ENCODE results near the gene GIN1.
"Not testable (repeated sequence)": the region's sequence is repeated elsewhere in the genome, so short reads cannot be mapped to it uniquely, and the experiment has no call there.

Gene GIN1

DNA sequence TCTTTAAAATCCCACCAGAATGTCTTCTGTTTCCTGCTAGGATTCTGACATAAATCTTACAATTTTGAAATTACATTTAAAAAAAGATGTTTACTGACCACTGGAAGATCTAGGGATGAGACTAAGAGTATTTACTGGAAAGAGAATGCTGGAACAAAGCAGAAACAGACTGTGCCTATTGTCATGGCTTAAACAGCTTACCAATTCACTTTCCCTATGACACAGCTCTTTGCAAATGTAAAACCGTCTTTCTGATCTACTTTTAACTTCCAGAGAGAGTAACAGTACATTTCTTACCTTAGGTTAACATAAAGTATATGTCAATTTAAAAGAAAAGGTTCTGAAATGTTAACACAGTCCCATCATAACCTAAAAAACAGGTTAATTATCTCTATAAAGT, 10.7 kb downstream of the GIN1 start:
- DNase-seq (ENCODE audit: low read depth in 2 of 2) = no peak

DNA sequence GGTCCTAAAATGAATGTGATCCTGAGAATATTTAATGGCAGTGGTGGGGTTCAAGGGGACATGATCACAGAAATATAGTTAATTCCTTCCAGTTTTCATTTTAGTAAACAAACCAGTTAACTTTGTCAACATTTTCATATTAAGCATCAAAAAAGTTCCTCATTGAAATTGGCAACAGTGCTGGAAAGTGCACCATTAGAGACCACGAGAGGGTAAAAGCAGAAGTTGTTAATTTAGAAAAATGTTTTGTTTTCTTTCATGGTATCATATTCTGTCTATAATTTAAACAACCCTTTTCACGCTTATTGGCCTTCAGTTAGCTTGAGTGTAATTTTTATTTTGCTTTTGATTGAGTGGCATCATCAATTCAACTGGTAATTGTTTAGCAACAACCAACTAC, 11.9 kb downstream of the GIN1 start:
- DNase-seq (ENCODE audit: low read depth in 2 of 2) = no peak

DNA sequence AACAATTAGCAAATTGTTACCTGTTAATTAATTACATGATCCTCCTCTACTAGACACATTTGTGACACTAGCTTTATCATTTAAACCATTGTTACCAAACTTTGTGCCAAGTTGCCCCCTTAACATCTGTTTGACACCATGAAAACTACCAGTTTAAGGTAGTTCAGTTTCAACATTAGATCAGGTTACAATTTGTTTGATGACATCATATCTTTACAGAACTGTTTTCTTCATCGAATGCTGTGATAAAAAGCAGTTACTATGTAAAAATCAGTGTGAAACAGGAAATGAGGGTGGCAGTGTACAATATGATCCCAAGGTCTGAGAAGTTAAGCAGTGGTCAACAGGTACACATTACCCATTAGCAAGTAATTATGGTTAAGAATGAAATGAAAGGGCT, 17.7 kb downstream of the GIN1 start:
- DNase-seq (ENCODE audit: low read depth in 2 of 2) = no peak

- DNase-seq (ENCODE audit: low read depth in 2 of 2) = no peak
Observed at GRCh38 chr5:103101079-103101750, 18.7 kb downstream of the GIN1 start.

DNA sequence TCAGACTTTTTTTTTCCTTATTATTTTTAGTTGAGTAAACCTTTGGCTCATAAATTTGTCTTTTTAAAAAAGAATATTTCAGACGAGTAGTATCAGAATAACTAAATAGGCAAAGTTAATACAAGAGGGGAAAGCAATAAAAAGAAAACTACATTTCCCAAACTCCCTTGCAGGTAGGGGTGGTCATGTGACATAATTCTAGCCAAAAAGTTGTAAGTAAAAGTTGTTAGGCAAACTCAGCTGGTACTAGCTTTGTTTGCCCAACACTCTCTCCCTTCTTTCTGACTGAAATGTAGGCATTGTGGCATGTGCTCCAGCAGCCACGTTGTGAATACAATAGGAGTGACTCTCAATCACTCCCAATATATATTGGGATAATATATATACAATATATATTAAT, 20.9 kb downstream of the GIN1 start:
- no peak for DNase-seq (ENCODE audit: low read depth in 2 of 2)

- DNase-seq (ENCODE audit: low read depth in 2 of 2) = no peak
Observed at GRCh38 chr5:103094737-103095136, 25.2 kb downstream of the GIN1 start.

DNA sequence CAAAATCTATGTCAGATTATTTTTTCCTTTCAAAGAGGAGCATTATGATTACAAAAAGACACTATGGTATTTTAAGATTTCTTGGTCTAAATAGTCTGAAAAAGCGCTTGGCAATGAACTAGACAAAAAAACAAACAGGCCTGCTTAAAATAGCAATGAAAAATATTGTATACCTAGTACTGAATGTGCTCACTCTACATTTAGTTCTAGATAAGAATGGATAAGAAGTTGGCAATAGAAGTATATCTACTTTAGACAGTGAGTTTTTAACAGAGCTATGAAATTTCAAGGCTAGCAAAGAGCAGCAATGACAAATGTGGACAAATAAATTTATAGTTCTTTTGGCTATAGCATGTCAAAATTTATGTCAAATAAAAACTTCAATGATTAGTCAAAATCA, 26.2 kb downstream of the GIN1 start:
- DNase-seq (ENCODE audit: low read depth in 2 of 2) = no peak

GRCh38 chr5:103092676-103093075, 27.3 kb downstream of the GIN1 start:
- DNase-seq (ENCODE audit: low read depth in 2 of 2) = no peak

- DNase-seq (ENCODE audit: low read depth in 2 of 2) = no peak
Observed at GRCh38 chr5:103090791-103091190, 29.1 kb downstream of the GIN1 start.

GRCh38 chr5:103089272-103089671, 30.7 kb downstream of the GIN1 start:
- no peak for DNase-seq (ENCODE audit: low read depth in 2 of 2)

DNA sequence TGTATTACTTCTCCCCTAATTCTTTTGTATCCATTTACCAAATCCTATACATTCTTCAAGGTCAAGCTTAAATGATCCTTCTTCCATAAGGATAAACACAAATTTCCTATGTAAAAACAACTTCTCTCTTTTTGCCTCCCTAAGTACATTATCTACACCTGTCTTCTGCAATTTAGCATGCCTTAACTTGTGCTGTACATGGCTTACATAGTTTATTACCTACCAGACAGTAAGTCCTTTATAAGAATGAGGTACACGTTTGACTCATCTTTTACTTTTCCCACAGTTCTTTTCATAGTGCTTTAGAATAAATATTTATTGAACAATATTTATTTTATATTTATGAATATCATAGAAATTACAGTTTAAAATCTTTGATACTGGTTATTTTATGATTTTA, 33.4 kb downstream of the GIN1 start:
- DNase-seq (ENCODE audit: low read depth in 2 of 2) = no peak

- no peak for DNase-seq (ENCODE audit: low read depth in 2 of 2)
Observed at GRCh38 chr5:103079796-103080195, 40.1 kb downstream of the GIN1 start.

- DNase-seq (ENCODE audit: low read depth in 2 of 2) = no peak
Observed at GRCh38 chr5:103075442-103075841, 44.5 kb downstream of the GIN1 start.

GRCh38 chr5:103073500-103073899, 46.4 kb downstream of the GIN1 start:
- not testable (repeated sequence) for DNase-seq (ENCODE audit: low read depth in 2 of 2)

- DNase-seq (ENCODE audit: low read depth in 2 of 2) = no peak
Observed at GRCh38 chr5:103066326-103066725, 53.6 kb downstream of the GIN1 start.

GRCh38 chr5:103060424-103060954, 59.4 kb downstream of the GIN1 start:
- no peak for DNase-seq (ENCODE audit: low read depth in 2 of 2)

DNA sequence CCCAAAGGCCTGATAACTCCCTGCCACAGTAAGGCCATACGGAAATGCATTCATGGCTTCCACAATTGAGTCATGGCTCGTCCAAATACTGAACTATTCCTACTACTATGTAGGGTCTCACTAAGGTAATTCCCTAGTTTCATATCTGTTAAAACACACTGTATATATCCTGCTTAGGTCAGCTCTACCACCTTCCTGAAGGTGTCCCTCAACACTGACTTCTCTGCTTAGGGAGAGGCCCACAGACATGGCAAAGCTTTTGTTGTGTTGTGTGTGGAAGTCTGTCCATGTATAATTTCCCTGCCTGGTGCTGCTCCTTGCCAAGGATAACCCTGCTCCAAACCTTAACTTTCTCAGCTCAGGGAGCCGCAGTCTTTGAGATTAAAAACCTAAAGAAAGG, 60.4 kb downstream of the GIN1 start:
- no peak for DNase-seq (ENCODE audit: low read depth in 2 of 2)

GRCh38 chr5:103057208-103058130, 62.5 kb downstream of the GIN1 start:
- no peak for DNase-seq (ENCODE audit: low read depth in 2 of 2)

GRCh38 chr5:103046706-103047105, 73.2 kb downstream of the GIN1 start:
- DNase-seq (ENCODE audit: low read depth in 2 of 2) = not testable (repeated sequence)

- DNase-seq (ENCODE audit: low read depth in 2 of 2) = no peak
Observed at GRCh38 chr5:103041071-103041676, 78.8 kb downstream of the GIN1 start.

- DNase-seq (ENCODE audit: low read depth in 2 of 2) = no peak
Observed at GRCh38 chr5:103037673-103038455, 82.1 kb downstream of the GIN1 start.

DNA sequence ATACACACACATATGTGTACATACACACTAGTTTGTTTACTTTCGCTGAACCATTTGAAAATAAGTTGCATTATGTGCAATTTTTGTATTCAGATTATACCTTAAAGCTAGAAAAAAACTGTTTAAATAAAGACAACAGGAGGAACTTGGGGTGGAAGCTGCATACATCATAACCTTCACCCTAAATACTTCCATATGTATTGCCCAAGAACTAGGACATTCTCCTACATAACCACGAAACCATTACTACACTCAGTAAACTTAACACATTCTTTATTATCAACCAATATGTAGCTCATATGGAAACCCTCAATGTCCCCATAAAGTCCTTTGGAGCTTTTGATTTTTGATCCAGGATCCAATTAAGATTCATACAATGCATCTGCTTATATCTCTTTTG, 83.3 kb downstream of the GIN1 start:
- DNase-seq (ENCODE audit: low read depth in 2 of 2) = no peak

Measured in activated CD8-positive, alpha-beta memory T cell treated with anti-CD3 and anti-CD28 coated beads for 4 hours (primary cell).